IPS-11a (cell line): ENCODE data around the gene LHFPL6.

Experiments used
- H3K4me3 ChIP-seq: one replicate; pipeline ENCODE4 v1.5.1; 2013; ENCODE audit warnings: low read depth, low read length, control low read depth

Gene LHFPL6

DNA sequence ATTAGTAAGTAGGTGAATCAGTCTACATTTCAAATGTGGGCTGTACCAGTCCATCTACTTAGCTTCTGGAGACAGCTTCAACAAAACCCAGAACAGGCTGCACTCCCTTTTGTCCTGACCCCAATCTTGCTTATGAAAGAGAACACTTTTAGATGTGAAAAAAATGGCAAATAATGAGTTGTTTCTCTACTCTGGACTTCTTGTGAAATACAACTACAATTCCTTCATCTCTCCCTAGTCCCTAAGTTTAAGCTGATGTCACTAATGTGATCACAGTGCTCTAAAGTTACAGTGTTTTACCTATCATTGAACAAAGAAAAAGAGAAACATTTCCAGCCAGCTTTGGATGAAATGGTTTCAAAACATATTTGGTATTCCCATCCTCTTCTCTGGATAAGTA lies 183.9 kb downstream of the LHFPL6 start:
- H3K4me3 ChIP-seq = no peak overlapping the region

DNA sequence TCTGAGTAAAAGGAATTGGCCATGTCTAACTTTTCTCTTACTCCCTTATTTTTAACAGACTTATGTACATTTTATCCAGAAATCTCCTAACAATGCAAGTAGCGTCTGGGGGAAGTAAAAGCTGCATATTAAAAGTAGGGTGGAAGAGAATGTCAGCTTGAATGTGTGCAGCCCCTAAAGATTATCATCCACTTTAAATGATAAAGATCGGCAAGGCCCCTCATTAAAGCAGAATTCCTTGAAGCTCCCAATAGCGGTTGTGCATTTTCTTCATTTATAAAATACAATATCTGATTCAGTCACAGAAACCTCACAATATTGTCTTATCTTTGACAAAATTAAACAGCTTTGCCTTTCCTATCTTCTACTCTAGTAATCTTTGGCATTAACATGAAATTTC lies 184.6 kb downstream of the LHFPL6 start:
- H3K4me3 ChIP-seq = no peak overlapping the region

DNA sequence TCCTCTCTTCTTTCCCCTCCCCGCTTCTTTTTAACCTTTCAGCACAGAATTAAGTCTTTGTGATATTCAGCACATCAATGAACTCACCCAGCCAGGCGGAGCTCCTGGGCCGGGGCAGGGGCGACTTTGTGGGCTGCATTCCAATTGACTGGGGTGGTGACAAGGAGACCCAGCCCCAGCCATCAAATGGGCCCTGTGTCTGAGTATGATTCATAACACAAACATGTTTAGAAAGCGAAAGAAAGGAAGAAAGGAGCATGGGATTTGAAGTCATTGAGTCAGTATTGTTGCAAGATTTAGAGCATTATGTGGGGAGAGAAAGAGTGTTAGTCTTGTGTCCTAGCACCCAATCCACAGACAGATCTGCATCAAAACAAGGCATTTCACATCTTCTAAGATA lies 185.3 kb downstream of the LHFPL6 start:
- no peak overlapping the region for H3K4me3 ChIP-seq

DNA sequence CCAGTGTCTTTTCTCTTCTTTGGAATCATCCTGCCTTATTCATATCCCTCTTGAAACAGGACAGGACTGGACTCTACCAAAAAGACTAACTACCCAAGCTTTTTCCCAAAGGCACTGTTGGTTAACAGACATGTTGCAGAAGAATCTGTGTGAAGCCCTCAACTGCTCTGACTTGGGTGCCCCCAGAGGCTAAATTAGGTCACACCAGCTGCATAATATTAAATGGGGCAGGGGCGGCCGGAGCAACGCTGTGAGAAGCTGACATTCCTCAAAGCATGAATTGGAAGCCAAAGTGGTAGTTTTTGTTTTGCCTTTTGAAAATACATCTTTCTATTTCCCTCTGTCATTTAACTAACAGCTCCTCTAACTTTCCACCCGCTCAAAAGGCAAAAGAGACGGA lies 185.9 kb downstream of the LHFPL6 start:
- H3K4me3 ChIP-seq = no peak overlapping the region

DNA sequence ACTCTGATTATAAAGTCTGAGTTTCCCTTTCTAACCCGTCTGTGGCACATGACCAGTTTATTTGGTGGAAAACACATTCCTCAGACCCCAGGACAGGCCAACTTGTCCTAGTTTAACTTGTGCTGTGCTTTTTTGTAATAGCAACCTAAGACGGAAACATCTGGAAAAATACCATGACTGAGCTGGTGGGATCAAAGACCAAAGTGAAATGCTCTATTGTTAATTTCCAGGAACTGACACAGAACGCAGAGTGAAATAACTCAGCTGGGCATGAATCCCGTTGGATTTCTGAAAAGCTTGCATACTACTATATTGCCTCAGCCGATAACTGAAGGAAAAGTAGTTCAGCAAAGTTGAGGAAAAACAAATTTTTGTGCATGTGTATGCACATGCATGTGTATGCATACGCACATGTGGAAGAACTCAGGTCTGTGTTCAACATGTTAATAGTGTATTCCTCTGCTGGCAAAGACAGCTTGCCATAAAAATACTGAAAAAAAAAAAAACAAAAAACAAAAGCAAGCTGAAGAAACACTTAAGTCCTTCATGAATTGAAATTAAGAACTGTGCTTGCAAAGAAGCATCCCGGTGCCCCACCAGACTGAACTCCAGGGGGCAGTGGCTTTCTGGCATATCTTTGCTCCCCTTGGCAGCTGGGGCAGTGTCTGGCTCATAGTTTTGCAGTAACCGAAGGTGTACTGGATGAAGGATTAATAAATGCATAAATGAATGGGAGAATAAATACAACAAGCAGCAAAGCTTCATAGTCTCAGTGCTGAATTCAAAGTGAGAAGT lies 187.8 kb downstream of the LHFPL6 start:
- H3K4me3 ChIP-seq = no peak overlapping the region

DNA sequence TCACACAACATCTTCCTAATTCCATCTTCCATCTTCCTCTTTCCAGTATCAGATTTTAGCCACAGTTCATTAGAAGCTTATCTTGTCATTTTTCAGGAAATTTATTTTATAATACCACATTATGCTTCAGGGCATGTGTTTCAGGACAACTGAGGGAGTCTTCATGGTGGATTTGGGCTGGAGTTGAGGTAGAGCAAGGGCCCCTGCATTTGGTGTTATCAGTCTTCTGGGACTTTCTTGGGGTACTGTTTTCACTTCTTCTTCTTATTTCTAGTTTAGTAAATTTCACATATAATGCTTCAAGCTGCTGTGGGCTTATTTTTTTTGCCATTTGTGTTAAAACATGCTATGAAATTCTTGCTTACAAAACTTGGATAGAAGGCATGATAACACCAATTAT lies 188.7 kb downstream of the LHFPL6 start:
- no peak overlapping the region for H3K4me3 ChIP-seq

DNA sequence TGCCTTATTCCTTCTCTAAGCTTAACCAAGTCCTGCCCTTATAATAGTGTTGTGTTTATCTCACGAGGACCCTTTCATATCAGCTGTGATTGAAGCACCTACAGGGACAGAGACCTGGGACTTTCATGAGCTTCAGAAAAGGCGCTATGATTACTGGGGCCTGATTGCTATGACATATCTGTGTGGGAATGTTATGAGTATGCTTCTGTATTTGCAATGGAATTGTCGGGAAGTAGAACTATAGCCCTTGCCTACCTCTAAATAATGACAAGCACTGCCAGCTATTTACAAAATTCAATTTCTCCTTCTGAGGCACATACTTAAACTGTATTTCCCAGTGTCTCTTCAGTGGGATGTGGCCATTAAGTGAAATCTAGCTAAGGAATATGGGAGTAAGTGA lies 191.5 kb downstream of the LHFPL6 start:
- no peak overlapping the region for H3K4me3 ChIP-seq

DNA sequence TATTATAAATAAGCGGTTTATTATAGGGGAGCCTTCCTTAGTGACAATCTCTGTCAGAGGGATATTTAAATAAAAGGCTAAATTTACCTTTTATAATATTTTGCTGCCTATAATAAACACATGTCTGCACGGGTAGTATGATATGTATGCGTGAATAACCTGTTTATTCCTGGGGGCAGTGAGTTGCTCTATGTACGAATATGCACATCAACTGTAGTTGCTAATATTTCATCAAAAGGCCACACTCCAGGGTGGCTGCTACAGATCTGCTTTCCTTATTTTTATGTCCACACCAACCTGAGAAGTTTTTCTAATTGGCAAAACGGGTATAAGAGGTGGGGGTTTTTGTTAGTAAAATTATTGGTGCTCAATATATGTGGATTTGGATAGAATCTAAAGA lies 192.0 kb downstream of the LHFPL6 start:
- no peak overlapping the region for H3K4me3 ChIP-seq

DNA sequence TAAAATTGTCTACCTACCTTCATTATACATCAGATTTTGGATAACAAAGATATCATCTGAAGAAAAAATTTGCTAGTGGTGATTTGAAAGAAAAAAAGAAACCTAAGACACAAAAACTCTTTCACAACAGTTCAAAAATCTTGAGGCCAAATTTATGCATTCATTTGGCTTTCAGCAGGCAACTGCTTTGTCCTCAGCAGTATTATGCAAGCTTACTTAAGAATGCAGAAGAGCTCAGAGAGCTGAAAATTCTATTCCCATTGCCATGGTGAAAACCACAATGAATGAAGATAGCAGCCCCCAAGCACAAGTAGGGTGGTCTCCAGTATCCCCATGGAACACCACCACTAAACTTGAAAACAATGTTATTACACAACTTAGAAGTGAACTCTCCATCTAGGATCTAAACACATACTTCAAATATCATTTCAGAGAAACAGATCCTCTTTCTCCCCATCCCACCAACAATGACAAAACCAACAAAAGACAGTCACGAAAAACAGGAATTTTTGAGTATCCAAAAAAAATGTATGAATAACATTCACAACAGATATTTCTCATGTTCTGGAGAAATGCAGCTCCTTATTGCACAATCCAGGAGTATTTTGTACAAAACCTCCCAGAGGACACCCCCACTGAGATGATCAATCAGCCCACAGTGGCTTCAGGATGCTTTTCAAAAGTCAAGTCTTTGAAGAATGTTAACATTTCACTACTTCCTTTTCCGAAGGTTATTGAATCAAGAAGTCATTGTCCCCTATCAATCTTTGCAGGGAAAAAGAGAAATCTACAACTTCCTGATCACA lies 192.7 kb downstream of the LHFPL6 start:
- H3K4me3 ChIP-seq = no peak overlapping the region

DNA sequence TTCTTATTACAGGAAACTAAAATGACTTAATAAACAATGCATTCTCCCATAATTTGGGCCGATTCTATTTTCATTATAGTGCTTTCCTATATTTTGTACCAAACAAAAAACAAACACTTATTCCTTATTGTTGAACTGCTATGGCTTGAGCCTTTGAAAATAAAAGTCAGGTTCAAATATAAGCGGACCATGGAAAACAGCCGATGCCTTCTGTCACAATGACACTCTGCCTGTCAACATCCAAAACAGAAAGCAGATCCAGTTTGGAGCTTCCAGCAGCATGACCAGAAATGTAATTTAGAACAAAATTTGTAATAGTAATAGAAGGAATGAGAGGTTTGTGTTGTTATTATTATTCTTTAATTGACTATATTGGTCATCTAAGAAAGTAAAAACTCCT lies 194.5 kb downstream of the LHFPL6 start:
- no peak overlapping the region for H3K4me3 ChIP-seq

DNA sequence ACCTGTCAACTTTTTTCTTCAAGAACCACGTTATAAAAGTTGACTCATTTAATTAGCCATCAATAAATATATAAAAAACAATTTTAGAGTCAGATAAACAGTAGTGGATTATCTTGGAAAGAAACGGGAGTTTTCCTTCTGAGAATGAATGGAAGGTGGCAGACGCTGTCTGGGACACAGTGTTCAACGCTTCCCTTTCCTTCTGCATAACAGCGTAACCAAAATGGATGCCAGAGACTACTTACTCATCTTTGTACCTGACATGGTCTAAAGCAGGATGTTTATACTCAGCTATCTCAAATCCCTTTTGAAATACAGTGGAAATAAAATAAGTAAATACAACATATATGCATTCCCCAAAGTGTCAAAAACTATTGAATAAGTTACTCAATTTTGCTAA lies 195.2 kb downstream of the LHFPL6 start:
- H3K4me3 ChIP-seq = no peak overlapping the region

DNA sequence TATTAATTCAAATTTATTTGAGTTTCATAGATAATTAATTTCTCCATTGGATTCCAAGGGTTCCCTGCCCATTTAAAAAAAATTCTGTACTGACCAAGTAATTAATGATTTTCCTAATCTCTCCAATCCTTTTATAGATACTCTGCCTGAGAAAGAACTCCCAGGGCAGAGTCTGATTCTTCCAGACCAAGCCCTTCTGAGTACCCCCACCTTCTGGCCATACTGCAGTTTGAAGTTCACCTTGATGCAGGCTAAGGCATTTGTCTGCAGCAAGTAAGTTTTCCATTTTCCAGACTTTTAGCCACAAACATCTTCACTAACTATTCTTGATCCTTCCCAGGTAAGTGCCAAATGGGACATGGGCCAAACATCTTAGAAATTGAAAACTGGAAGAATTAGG lies 195.9 kb downstream of the LHFPL6 start:
- no peak overlapping the region for H3K4me3 ChIP-seq

DNA sequence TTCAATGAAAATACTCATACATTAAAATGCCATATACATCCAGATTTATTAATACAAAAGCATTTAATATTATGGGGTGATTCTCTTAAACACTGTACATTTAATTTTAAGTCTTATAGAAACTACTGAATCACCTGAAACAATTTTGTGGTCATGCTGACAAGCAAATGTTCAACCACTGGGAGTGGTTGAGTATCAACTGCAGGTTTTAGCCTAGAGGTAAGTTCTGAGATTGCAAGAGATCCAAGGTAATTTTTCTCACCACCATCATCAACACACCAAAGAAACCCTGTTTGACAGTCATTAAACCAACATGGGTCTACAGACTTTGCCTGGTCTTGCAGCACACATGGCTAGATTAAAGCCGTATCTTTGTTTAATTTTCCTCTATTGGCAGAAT lies 196.3 kb downstream of the LHFPL6 start:
- H3K4me3 ChIP-seq = no peak overlapping the region

DNA sequence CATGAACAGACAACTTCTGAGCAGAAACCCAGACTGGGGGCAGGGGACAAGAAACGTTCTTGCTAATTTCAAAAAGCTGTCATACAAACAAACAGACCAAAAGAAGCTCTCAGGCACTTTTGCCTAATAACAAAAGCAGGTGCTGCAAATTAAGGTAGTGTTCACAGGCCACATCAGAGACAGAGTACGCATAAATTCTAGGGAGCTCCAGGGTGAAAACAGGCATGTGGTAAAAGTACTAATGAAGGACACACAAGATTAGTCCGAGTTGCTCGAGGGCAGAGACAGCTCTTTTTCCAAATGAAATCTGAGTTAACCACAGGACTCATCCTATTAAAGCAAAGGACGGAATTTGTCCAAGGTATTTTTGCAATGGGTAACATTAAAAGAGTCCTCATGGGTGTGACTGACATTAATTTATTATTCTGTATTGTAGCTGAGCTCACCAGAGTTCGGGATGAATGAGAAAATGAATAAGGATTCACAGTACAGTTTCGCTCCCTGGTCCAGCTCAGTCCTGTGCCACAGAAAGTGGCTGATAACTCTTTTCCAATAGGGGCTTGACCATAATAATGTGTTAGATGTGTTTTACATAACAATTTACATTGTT lies 197.3 kb downstream of the LHFPL6 start:
- no peak overlapping the region for H3K4me3 ChIP-seq

DNA sequence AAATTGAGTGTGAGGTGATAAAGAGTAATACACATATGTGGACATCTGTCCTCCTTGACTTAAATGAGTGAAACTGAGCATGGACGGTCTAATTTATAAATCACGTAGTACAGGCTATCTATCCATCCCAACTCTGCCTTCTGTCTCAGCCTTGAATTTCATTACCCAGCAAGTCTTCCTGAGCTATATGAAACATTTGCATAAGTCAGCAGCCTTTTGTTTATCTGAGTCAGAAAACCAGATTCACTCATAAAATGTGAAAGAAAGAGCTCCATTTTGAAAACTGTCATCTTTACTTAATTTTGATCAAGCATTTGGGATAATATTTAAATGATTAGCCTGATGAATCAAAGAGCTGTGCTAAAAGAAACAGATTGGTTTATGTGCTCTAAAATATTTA lies 197.9 kb downstream of the LHFPL6 start:
- no peak overlapping the region for H3K4me3 ChIP-seq

DNA sequence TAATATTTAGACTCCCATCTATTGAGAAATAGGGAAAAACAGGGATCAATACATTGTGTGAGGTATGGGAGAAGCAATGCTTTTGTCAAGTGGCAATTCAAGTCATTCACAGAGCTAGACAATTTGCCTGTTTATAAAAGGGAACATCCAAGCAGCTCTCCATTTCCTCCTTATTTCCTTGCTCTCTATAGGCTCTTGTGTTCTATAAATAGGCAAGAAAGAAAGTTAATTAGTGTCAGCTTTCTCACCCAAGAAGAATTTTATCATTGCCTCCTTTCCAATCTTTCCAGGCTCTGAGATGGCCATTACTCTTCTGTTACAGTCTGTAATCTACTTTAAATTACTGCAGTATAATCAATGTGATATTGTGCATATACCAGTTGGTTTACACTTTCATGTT lies 199.9 kb downstream of the LHFPL6 start:
- H3K4me3 ChIP-seq = no peak overlapping the region

DNA sequence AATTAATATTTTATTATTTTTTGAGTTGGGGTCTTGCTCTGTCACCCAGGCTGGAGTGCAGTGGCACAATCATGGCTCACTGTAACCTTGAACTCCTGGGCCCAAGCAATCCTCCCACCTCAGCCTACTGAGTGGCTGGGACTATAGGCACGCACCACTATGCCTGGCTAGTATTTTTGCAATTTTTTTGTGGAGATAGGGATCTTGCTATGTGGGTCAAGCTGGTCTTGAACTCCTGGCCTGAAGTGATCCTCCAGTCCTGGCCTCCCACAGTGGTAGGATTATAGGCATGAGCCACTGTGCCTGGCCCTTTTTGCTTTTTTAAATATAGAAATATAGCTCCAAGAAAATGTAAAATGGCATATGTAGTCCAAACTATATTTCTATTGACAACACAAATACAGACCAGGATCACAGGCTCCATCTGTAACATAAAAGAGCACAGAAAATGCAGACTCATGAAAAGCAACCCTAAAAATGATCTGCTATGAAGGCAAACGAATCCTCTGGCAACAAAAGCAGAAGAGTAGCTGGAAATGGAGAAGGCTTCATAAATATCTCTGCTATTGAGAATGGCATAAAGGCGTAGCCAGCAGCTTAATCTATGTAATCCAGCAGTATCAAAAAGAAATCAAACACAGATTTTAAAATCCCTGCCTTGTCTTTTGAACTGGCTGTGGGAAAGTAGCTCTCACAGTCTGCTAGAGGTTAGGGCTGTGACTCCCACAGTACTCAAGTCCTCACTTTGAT lies 200.6 kb downstream of the LHFPL6 start:
- no peak overlapping the region for H3K4me3 ChIP-seq

DNA sequence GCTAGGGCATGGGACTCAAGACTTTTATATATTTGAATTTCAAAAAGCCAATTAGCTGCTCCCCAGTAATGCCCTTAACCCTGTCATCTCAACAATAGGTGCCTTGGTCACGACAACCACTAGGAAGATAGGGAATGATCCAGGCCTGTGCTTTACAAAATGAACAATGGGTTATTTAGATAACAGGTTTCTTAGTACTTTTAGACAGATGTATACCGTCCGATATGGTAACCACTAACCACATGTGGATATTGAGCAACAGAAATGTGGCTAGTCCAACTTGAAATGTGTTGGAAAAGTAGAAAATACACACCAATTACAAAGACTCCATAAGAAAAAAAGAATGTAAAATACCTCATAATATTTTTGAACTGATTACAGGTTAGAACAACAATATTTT lies 201.2 kb downstream of the LHFPL6 start:
- no peak overlapping the region for H3K4me3 ChIP-seq

DNA sequence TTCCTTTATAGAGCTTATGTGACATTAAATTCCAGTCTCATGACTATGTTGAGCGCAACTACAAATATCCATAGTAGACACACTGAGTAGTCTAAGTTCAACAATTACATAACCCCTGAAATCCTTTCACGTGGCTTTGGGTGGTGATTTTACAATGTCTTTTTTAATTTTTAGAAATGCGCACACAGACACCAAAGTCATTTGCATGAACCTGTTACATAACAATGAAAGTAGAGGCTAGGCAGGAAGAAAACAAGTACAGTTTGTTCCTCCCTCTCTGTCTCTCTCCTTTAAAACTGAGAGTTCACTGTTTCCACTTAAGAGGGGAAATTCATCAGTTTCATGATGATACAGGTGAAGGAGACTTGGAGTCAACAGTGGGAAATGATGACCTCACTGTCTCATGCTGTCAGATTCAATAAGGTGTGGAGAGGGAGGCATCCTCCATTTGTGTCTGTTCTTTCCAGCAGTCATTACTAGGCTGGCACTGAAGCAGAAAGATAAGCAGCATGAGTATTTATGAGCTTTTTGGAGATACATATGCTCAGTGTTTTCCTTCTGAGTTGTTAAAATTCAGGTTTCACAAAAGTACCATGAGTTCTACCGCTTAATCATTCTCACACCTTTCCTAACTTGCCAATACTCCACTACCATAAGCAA lies 201.8 kb downstream of the LHFPL6 start:
- no peak overlapping the region for H3K4me3 ChIP-seq

DNA sequence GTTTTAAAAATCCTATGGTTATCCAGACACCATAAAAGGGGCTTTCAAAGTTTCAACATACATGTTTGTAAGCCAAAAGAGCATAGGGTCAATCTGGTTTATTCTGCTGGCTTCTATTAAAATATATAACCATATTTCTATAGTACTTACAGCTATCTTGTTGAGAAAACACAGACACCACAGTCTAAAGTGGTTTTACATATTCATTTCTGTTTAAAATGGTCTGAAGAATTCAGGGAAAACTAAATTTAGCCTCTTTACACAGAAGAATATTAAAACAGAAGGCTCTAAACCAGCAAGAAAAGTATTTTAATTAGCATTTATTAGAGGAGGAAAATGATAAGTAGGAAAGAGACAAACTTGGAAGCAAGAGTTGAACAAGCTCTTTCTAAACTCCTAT lies 203.9 kb downstream of the LHFPL6 start:
- no peak overlapping the region for H3K4me3 ChIP-seq

DNA sequence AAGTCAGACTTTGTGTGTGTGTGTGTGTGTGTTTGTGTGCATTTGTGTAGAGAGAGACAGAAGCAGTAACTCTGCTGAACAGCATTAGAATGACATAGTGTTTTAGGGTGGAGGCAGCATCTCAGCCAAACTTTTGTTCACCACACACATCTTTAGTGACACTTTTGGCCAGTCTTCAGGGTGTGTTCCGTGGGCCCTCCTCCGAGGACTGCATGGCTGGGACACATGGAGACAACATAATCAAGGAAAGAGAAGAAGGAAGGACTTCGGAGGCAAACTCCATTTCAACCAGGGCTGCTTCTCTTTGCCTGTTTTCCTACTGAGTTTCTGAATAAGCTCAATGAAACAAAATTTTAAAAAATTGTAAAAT lies 205.1 kb downstream of the LHFPL6 start:
- H3K4me3 ChIP-seq = no peak overlapping the region
